MM.1S (cell line): Measurements from ENCODE around the gene TMIE.

Experiments used
- DNase-seq: peaks from one replicate; pipeline ENCODE4 v3.0.0-alpha.2; 2015
- H2AFZ ChIP-seq: fragments of 300-600 bp; sonication (generic); 2 replicates; pipeline ENCODE4 v1.6.0; 2016; ENCODE audit warnings: antibody characterized with exemption, low read length
- H3F3A ChIP-seq: fragments of 300-600 bp; sonication (generic); 2 replicates; pipeline ENCODE4 v1.6.1; 2016; ENCODE audit warnings: mild to moderate bottlenecking, antibody characterized with exemption, low read length, moderate library complexity, mixed read lengths; ENCODE audit not compliant: insufficient read depth
- H3K27ac ChIP-seq: fragments of 300-600 bp; sonication (generic); 2 replicates; pipeline ENCODE4 v1.5.1; 2016; ENCODE audit warnings: mild to moderate bottlenecking, low read length
- H3K27me3 ChIP-seq: fragments of 300-600 bp; sonication (generic); replicated peaks from 2 replicates; pipeline ENCODE4 v1.6.0; 2016; ENCODE audit warnings: low read length; ENCODE audit not compliant: insufficient read depth
- H3K36me3 ChIP-seq: fragments of 300-600 bp; sonication (generic); replicated peaks from 2 replicates; pipeline ENCODE4 v1.6.1; 2016; ENCODE audit warnings: mild to moderate bottlenecking, low read length, mixed read lengths; ENCODE audit not compliant: insufficient read depth
- H3K4me1 ChIP-seq: fragments of 300-600 bp; sonication (generic); 2 replicates; pipeline ENCODE4 v1.6.1; 2016; ENCODE audit warnings: low read length, mixed read lengths
- H3K4me2 ChIP-seq: fragments of 300-600 bp; sonication (generic); 2 replicates; pipeline ENCODE4 v1.6.0; 2016; ENCODE audit warnings: low read depth, low read length
- H3K4me3 ChIP-seq: fragments of 300-600 bp; sonication (generic); 2 replicates; pipeline ENCODE4 v1.5.1; 2016; ENCODE audit warnings: low read length, mixed read lengths
- H3K79me2 ChIP-seq: fragments of 300-600 bp; sonication (generic); 2 replicates; pipeline ENCODE4 v1.6.1; 2016; ENCODE audit warnings: mixed run types, low read length, mixed read lengths
- H3K9ac ChIP-seq: fragments of 300-600 bp; sonication (generic); 2 replicates; pipeline ENCODE4 v1.6.1; 2016; ENCODE audit warnings: low read length, mixed read lengths
- H3K9me2 ChIP-seq: fragments of 300-600 bp; sonication (generic); replicated peaks from 2 replicates; pipeline ENCODE4 v1.6.1; 2016; ENCODE audit warnings: mild to moderate bottlenecking, low read length, mixed read lengths; ENCODE audit not compliant: insufficient read depth
- H3K9me3 ChIP-seq: fragments of 300-600 bp; sonication (generic); replicated peaks from 2 replicates; pipeline ENCODE4 v1.6.1; 2016; ENCODE audit warnings: mild to moderate bottlenecking, low read length, mixed read lengths; ENCODE audit not compliant: insufficient read depth
- H4K20me1 ChIP-seq: fragments of 300-600 bp; sonication (generic); 2 replicates; pipeline ENCODE4 v1.6.1; 2016; ENCODE audit warnings: mild to moderate bottlenecking, low read length, moderate library complexity, mixed read lengths; ENCODE audit not compliant: insufficient read depth
- CTCF ChIP-seq: fragments of 300-600 bp; sonication (generic); IDR thresholded peaks from 2 replicates; pipeline ENCODE4 v1.5.1; 2016; ENCODE audit warnings: antibody characterized with exemption, low read length, mixed read lengths
- EZH2 ChIP-seq: fragments of 300-600 bp; sonication (generic); optimal IDR thresholded peaks from 2 replicates; pipeline ENCODE3; 2017; ENCODE audit warnings: low read depth, mild to moderate bottlenecking, antibody characterized with exemption, low read length, mixed read lengths
- EZH2phosphoT487 ChIP-seq: fragments of 300-600 bp; sonication (generic); IDR thresholded peaks from 2 replicates; pipeline ENCODE4 v1.6.1; 2018; ENCODE audit warnings: antibody characterized with exemption, low read length

The TMIE gene

GRCh38 chr3:46715507-46716175 is 14.4 kb downstream of the TMIE start:
- no peaks in the 10 kb centered on the region for H3F3A ChIP-seq
- H3K79me2 ChIP-seq: no peaks in the 10 kb centered on the region
- H3K9me2 ChIP-seq: no peaks in the 10 kb centered on the region
- no peaks in the 10 kb centered on the region for H4K20me1 ChIP-seq
- H3K4me2 ChIP-seq: no peak overlapping the region
- H3K36me3 ChIP-seq: no peaks in the 10 kb centered on the region
- no peak overlapping the region for H3K9ac ChIP-seq
- no peaks in the 10 kb centered on the region for H3K27me3 ChIP-seq
- no peaks in the 10 kb centered on the region for H3K9me3 ChIP-seq
- no peak overlapping the region for H2AFZ ChIP-seq
- H3K27ac ChIP-seq: no peak overlapping the region
- H3K4me1 ChIP-seq: no peaks in the 10 kb centered on the region
- no peak for DNase-seq
- TF ChIP-seq EZH2: no peak
- TF ChIP-seq EZH2phosphoT487: no peak
- H3K4me3 ChIP-seq: no peak overlapping the region

GRCh38 chr3:46716461-46717441 is 15.6 kb downstream of the TMIE start:
- Histone ChIP-seq H3K9ac (no peak overlapping the region), H4K20me1 (no peaks in the 10 kb centered on the region), H3K4me1 (no peaks in the 10 kb centered on the region), H3K4me2 (no peak overlapping the region), H3K27me3 (no peaks in the 10 kb centered on the region), H3K4me3 (no peak overlapping the region), H2AFZ (no peak overlapping the region), H3K36me3 (no peaks in the 10 kb centered on the region), H3K79me2 (no peaks in the 10 kb centered on the region), H3F3A (no peaks in the 10 kb centered on the region), H3K9me3 (no peaks in the 10 kb centered on the region), H3K9me2 (no peaks in the 10 kb centered on the region), H3K27ac (no peak overlapping the region)
- TF ChIP-seq CTCF (no peak), EZH2phosphoT487 (no peak), EZH2 (no peak)
- DNase-seq: no peak

GRCh38 chr3:46717447-46718231 is 16.4 kb downstream of the TMIE start, which contains the start of gene PRSS50:
Gene PRSS50 (minus strand): TSS chr3:46717869. CDS start chr3:46717824, 45 bp downstream.
- no peaks in the 10 kb centered on the region for H3K9me3 ChIP-seq
- H3K27me3 ChIP-seq: no peaks in the 10 kb centered on the region
- H3K4me3 ChIP-seq: no peak within 1 kb of the TSS
- no peak within 1 kb of the TSS for H3K4me2 ChIP-seq
- no peaks in the 10 kb centered on the region for H3K79me2 ChIP-seq
- peak; percentile 26; the same call in 1 of the 2 replicates for TF ChIP-seq CTCF
- TF ChIP-seq EZH2phosphoT487: no peak
- TF ChIP-seq EZH2: no peak
- no peak within 1 kb of the TSS for H2AFZ ChIP-seq
- H3K9ac ChIP-seq: no peak within 1 kb of the TSS
- DNase-seq: no peak
- no peaks in the 10 kb centered on the region for H3K36me3 ChIP-seq
- H4K20me1 ChIP-seq: no peaks in the 10 kb centered on the region
- H3F3A ChIP-seq: no peaks in the 10 kb centered on the region
- no peaks in the 10 kb centered on the region for H3K9me2 ChIP-seq
- H3K27ac ChIP-seq: no peak within 1 kb of the TSS
- no peaks in the 10 kb centered on the region for H3K4me1 ChIP-seq
